Fibroblast of skin of right biceps (primary cell): ENCODE data around the gene EPHB1.
"Not testable (repeated sequence)": the region's sequence is repeated elsewhere in the genome, so short reads cannot be mapped to it uniquely, and the experiment has no call there.

ENCODE experiments used
- DNase-seq: peaks from one replicate; pipeline ENCODE4 v3.0.0-alpha.2; 2013

EPHB1 gene

DNA sequence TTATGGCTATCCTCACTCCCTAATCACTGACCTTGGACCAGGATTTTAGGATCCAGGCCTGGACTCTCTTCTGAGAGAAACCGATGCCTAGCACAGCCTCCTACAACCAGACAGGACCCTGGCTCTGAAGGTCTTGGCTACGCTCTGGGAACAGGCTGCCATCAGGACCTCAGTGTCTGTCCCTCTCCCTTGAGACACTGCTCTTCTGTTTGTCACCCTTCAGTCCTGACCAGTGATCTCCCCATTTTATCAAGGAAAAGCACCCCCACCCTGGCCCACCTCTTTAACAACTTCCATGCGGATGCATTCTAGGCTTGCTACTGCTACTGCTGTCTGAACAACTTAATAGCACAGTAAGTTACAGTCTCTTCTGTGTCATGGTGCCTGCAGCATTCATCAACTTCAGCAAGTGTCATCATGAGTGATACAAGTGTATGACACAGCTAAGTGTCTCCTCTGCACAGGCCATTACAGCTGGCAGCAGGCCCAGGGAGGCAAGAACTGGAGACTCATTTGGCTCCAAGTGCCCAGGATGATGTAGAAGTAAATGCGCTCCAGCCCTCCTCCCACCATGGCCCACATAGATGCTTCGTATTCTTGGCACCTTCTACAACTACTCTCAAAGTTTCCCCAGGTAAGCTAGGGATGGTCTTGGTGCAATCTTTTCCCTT lies 302.4 kb downstream of the EPHB1 start:
- no peak for DNase-seq

DNA sequence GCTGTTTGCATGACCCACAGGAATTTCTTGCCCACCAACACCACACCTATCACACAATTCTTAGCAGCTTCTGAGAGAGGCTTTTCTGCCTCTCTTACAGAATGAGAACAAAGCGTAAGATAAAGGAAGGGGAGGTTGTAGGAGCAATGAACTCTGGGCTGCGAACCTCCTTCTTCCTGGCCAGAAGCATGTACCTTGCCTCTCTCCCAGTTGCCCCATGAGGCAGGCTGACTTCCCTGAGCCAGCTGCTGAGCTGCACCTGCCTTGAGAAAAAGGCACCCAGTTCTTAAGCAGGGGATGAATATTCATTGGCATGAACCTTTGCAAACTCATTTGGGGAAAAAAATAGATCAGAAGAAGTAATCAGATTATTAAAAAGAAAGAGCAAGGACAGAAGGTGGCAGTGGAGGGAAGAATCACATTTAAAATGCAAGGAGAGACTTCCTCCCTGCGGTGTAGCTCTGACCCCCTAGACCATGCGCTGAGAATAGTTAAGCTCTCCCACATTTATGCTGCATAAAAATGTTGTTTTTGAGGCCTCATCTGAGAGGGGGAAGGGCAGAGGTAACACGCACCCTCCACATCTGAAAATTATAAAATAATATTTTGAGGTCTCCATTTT lies 304.8 kb downstream of the EPHB1 start:
- DNase-seq = no peak

DNA sequence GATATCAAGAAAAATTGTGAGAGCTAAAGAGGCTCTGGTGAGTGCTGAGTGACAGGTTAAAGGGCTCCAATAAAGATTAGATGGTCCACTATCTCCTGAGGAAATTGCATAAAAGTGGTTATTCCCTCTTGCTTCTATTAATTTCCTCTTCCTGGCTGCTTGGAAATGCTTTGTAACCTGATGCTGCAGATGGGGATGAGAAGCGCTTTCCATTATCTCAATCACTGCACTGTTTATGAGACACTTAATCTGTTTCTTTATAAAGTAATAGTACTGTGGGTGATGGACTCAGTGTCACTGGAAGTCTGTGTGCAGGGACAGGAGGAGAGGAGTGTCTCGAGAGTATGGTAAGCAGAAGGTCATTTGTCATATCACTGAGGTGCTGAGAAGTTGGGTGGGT lies 305.3 kb downstream of the EPHB1 start:
- no peak for DNase-seq

DNA sequence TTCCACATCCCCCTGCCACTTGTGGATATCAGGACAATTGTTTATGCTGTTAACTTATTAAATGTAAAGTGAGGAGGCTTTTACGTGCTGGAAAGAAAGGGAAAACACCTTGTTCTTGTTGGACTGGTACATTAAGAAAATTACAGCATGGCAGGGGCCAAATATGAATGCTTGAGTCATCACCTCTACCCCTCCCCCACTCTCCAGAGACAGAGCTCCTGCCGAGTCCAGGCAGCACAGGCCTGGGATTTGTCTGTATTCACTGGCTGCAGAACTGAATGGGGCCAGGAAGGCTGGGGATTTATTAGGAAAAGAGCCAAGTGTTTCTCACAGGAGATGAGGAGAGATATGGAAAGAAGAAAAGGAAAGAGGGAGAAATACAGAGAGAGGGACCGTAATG lies 308.9 kb downstream of the EPHB1 start:
- DNase-seq = peak; percentile 2

DNA sequence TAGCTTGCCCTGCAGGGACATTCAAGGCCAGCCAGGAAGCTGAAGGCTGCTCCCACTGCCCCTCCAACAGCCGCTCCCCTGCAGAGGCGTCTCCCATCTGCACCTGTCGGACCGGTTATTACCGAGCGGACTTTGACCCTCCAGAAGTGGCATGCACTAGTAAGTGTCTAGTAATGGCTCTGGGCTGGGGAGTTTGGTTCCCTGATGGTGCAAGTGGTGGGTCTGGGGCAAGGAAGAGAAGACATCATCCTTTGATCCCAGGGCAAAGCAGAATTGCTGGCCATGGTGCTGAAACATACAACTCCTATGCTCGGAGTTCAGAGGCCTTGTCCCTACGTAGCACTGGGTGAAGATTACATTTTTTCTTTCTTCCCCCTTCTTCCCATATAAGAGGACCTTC lies 311.4 kb downstream of the EPHB1 start:
- DNase-seq = peak; percentile 52

GRCh38 chr3:135107043-135107442 lies 312.0 kb downstream of the EPHB1 start:
- DNase-seq = no peak

- DNase-seq = no peak
These were observed 314.6 kb downstream of the EPHB1 start for GRCh38 chr3:135109681-135110080.

GRCh38 chr3:135114551-135114950 lies 319.5 kb downstream of the EPHB1 start:
- not testable (repeated sequence) for DNase-seq

DNA sequence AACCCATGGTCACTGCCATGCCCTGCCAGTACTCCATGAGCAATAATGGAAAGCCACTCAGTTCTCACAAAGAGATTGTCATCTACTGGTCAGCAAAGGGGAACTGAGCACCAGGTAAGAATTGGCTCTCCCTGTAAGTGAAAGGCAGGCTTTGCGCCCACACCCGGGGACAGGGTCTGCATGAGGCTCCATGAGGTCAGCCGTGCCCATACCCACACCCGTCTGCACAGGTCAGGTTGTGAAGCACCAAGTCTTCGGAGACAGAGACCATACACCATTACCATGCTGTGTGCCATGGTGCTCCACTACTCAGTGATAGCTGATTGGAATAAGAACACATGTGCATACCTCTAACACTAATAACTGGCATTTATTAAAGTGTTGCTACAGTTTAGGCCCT lies 322.9 kb downstream of the EPHB1 start:
- DNase-seq = no peak

DNA sequence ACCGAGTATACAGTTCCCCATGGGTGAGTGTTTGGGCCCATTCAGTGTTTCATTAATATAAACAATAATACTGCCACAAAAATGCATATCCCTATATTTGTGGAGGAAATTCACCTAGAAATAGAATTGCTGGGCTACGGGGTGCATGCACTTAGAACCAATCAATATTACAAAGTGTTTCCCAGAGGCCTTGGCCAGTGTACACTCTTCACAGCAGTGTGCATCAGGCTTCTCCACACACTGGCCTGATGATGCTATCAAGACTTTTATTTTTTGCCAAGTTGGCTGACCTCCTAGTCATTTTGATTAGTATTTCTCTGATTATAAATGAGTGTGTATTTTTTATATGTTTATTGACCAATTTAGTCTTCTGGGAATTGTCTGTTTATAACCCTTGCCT lies 323.7 kb downstream of the EPHB1 start:
- DNase-seq = no peak

- peak; percentile 52 for DNase-seq
These were observed 330.2 kb downstream of the EPHB1 start for GRCh38 chr3:135125171-135125801.

GRCh38 chr3:135127946-135128470 lies 332.9 kb downstream of the EPHB1 start:
- no peak for DNase-seq

- DNase-seq = no peak
These were observed 333.8 kb downstream of the EPHB1 start for GRCh38 chr3:135128818-135129217.

GRCh38 chr3:135131290-135131689 lies 336.2 kb downstream of the EPHB1 start:
- DNase-seq = no peak

- no peak for DNase-seq
These were observed 339.0 kb downstream of the EPHB1 start for GRCh38 chr3:135133905-135134683.

DNA sequence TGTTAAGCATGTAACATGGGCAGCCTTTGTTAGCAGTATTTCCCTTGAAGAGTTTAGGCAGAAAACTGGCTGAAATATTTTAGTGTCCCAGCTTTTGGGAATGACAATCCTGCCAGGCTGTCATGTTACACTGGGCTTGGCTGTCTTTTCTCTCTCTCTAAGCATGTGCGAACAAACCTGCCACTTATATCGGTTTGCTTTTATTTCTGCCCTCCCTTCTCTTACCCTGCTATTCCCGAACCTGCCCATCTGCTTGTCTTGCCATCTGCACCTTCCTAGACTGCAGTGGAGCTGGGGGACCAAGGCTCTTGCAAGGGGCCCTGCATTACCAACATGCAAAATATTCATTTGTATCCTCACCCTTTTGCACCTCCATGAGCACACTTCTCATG lies 339.6 kb downstream of the EPHB1 start:
- DNase-seq = no peak

DNA sequence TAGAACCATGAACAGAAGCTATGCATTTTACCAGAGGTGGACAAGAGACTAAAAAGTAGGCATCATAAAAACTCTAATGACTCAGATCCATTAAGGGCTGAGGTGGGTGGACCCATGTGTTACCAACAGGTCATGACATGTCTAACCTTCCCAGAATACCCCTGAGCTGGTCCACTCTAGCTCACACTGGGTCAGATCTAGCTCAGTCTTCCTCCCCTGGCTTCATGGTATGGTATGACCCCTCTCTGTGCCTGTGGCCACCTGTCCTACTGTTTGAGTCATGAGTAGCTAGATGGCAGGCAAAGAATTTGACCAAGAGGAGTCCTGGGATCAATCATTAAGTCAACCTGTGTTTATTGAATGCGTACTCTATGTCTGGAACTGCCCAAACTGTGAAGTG lies 340.4 kb downstream of the EPHB1 start:
- DNase-seq = no peak

DNA sequence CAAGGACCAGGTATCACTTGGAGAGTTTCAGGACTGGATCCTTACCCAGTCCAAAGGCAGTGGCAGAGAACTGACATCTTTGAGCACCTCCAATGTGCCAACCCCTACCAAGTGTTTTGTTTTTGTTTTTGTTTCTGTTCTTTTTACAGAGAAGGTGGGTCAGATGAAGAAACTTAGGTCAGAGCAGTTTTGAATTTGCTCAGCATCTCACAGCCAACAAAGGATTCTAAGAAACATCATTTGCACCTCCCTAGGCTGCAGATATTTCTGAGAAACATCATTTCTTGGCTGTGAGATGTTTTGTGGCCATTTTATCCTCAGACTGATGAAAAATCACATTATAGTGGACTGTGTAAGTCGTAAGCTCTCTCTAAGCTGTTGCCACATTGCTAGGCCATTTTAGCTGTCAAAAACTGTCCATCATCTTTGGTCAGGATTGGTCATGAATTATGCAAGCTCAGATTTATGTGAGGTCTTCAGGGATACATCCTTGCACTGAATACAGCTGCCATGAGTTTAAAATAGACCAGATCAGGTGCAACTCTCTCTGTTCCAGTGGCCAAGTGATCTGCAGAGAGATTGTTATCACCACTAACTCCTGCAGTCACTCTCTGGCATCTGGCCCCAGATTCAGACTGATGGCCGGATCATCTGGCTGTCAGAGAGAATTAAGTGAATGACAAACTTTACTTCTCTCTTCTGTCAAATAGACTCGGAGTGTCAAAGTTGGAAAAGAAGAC lies 341.5 kb downstream of the EPHB1 start:
- no peak for DNase-seq

GRCh38 chr3:135137296-135137695 lies 342.2 kb downstream of the EPHB1 start:
- DNase-seq = no peak

DNA sequence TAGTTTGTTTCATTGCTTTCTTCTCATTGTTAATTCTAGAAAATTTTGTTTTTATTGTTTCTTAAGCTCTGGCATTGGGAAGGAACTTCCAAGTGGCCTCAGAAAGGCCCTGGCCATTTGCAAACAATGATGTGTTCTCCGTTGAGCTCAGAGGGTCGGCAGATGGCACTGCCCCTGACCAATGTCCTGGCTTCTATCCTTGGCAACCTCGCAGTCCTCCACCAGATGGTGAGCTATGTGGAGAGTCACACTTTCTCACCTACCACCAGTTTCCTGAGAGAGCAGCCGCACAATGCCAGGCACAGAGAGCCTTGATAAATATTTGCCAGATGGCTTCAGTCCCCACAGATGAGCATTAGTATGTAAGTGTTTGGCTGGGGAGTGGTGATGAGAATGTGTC lies 343.7 kb downstream of the EPHB1 start:
- no peak for DNase-seq

DNA sequence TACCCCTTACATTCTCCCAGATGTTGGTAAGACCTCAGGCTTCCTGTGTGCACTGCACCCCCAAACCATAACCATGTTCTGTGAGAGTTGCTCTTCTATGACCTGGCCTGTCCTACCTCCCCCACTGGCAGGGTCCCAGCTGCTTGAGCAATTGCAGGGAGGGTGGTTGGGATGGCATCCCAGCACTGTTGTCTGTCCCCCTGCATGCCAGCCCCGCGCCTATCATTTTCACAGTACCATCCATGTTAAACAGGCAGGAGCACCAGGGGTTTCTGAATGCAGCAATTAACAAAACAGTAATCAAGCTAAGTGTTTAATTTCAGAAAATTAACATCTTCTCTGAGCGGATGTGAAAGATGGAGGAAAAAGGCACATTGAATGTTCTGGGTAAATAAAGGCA lies 345.5 kb downstream of the EPHB1 start:
- no peak for DNase-seq

DNA sequence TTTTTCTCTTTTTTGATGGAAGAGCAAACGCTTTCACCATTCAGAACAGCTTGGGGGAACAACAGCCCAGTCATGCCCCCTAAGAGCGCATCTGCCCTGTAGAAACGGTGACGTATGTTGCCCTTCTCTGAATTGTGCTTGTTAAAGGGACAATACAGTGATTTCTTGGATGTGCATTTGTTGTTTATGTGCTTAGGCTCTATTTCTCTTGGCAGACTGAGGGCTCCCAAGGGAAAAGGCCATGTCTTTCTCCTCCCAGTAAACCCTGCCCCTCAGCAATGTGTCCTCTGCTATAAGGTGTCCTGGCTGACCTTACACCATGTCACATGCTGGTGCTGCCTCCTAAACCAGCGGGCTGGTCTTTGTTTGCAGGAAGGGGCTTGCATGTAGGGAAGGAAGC lies 346.1 kb downstream of the EPHB1 start:
- no peak for DNase-seq

DNA sequence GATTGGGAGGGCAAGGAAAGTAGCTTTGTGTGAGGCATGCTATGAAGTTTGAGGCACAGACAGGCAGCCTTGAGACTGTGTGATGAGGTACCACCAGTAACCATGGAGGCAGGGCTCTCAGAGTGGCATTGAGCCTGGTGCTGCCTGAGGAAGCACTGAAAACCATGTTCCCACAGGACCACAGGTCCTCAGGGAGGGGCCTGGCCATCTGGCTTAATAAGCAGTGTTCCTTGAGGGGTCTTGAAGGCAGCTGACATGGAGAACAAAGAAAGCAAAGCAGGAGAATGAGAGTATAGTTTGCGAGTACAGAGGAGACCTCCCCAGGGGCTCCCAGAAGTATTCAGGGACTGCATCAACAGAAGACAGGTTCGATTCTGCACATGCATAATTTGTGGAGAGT lies 346.6 kb downstream of the EPHB1 start:
- DNase-seq = no peak
